Erythroblast (primary cell): ENCODE data around the gene HOXD8.

Source experiments
- DNase-seq, 2 experiments: peaks; one replicate each; lab custom pipeline; 2025; lab: John Stamatoyannopoulos, UW
- GATA1 ChIP-seq: IDR thresholded peaks from 2 replicates; pipeline ENCODE4 v1.6.1; 2011; ENCODE audit warnings: low read depth, mild to moderate bottlenecking, control low read depth, low read length, moderate library complexity
- POLR2A ChIP-seq: IDR thresholded peaks from 2 replicates; pipeline ENCODE4 v1.6.1; 2011; ENCODE audit warnings: mild to moderate bottlenecking, low read length

HOXD8 gene

GRCh38 chr2:176160986-176161824 lies 31.7 kb downstream of the HOXD8 start:
- TF ChIP-seq POLR2A (no peak), GATA1 (no peak)
- DNase-seq: no peak

DNA sequence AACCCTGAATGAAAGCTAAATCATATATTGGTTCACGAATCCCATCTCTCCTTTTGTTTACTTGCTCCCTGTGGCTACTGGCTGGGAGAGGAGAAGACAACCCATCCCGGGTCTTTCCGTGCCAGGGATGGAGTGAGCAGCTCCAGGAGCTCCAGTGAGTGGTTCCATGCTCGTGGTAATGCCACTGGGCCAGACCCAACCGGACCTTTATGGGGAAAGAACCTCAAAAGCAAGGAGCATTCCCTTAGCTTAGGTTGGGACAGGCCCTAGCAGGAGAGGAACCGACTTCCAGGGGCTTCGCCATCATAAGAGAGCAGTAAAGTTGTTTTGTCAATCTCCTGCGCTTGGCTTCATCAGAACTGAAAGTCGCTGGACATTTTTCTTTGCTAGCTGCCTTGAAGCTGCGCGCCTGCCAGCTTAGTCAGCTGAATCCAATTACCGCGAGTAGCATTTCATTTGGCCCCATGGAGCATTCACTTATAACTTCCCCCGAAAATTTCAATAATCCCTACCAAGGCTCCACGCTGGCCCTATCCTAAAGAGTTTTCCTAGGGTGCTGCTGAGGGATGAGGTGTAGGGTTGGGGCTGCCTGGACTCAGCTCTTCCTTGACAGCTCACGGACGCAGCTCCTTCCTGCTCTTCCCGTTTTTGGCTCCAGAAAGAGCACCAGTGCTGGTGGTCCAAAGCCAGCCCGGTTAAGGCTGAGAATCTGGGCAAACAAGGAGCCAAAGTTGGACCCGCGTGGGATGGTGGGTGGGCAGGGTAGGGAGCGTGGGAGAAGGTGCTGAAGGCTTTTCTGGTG lies 32.5 kb downstream of the HOXD8 start:
- no peak for TF ChIP-seq POLR2A
- no peak for TF ChIP-seq GATA1

GRCh38 chr2:176162911-176163671 lies 33.6 kb downstream of the HOXD8 start:
- DNase-seq: no peak
- TF ChIP-seq GATA1 (no peak), POLR2A (no peak)

More for the DNA sequence above, 32.5 kb downstream of the HOXD8 start:
- no peak for DNase-seq

DNA sequence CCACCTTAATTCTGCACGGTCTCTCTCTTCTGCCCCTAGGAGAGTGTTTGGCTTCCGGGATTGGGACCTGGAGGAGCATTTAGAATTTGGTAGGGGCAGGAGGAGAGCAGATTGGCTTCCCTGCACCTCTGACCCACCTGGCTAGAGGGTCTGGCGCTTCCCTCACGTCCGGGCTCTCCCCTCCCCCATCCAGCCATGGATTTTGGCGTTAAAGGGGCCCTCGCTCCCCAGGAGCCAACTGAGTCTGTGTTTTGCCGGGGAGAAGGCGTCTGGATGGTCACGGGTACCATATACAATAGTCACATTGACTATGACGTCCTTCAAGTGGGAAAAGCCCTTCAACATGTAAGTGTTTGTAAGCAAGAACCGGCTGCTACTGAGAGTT lies 34.2 kb downstream of the HOXD8 start:
- DNase-seq: no peak
- TF ChIP-seq GATA1 (no peak), POLR2A (no peak)

- TF ChIP-seq POLR2A (no peak), GATA1 (no peak)
Observed at GRCh38 chr2:176164201-176164600, 34.7 kb downstream of the HOXD8 start.

GRCh38 chr2:176164611-176165369 lies 35.3 kb downstream of the HOXD8 start:
- DNase-seq: no peak
- TF ChIP-seq POLR2A: no peak
- TF ChIP-seq GATA1: no peak

More at GRCh38 chr2:176164201-176164600, 34.7 kb downstream of the HOXD8 start:
- DNase-seq: no peak

DNA sequence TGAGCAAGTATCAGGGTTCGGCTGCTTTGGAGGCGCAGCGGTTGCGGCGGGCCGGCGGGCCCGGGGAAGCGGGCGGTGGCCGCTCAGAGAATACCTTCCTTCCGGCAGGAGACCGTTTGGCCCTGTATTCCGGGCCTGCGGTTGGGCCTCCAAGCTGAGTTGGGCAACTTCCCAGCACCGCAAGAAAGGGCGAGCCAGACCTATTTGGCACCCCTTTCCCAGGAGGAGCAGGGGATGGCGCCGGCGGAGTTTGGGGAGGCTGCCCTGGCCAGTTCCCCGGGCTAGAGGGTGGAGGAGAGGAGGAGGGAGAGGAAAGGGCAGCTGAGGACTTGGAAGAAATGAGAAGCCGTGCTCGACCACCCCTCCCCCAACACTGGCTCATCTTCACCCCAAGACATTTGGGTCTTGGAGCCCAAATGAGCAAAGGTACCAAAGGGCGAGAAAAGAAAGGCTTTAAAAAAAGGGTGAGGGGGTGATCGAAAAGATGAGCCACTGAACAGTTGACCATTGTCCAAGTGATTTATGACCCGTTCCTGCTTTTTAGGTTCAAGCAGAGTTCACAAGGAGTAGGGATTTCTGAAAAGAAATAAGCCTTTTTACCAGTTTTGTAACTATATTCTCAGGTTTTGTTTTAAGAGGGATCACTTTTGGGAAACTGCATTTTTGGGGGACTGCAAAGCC lies 36.0 kb downstream of the HOXD8 start:
- TF ChIP-seq POLR2A: no peak
- TF ChIP-seq GATA1: no peak
- DNase-seq: no peak

GRCh38 chr2:176166272-176166671 lies 36.8 kb downstream of the HOXD8 start:
- no peak for DNase-seq
- TF ChIP-seq POLR2A: no peak
- no peak for TF ChIP-seq GATA1

GRCh38 chr2:176167398-176167797 lies 37.9 kb downstream of the HOXD8 start:
- no peak for DNase-seq
- TF ChIP-seq POLR2A: no peak
- no peak for TF ChIP-seq GATA1

GRCh38 chr2:176169181-176169580 lies 39.7 kb downstream of the HOXD8 start:
- TF ChIP-seq POLR2A (no peak), GATA1 (no peak)
- no peak for DNase-seq

GRCh38 chr2:176169711-176170110 lies 40.2 kb downstream of the HOXD8 start:
- TF ChIP-seq POLR2A (no peak), GATA1 (no peak)
- DNase-seq: no peak

GRCh38 chr2:176170602-176171305 lies 41.2 kb downstream of the HOXD8 start:
- TF ChIP-seq GATA1: no peak
- no peak for TF ChIP-seq POLR2A
- no peak for DNase-seq
